ENCODE results near the gene VPS9D1. TPM values are rescaled to one million over a fixed set of nuclear protein-coding genes. Genes with fewer than 3 reads are reported as not detected.
A peak's percentile ranks its signal among the peaks of the same experiment; 100 is the strongest.

Gene VPS9D1
- total and polyA plus RNA-seq, 11 donors, result 7.3 to 20.2 (median 11.0) TPM

DNA sequence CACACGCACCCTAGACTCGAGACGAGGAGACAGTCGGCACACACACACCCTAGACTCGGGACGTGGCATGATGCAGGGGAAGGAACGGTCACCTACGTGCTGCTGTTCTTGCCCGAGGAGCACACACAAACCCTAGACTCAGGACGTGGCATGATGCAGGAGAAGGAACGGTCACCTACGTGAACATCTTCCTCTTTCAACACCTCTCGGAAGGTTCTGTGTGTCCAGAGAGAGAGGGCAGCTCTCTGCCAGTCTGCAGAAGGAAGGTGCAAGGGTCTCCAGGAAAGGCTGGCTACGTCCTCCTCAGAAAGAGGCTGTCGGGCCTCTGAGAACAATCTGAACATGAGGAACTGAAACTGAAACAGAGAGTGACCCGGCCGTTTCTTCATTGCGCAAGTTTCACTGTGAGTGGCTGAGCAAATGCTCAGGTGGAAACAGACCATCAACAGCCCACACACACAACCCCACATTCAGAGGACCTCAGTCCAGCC is 44.1 kb upstream of the VPS9D1 start:
- Histone ChIP-seq H3K36me3 (peaks cover 0 to 7% (median 0%) of the 10 kb centered on the region in 9 donors), H3K9me3 (no peaks in the 10 kb centered on the region), H3K4me1 (peaks cover 0 to 41% (median 0%) of the 10 kb centered on the region in 12 donors), H3K27me3 (no peaks in the 10 kb centered on the region), H3K4me3 (peak overlapping the region in 4 of 12 donors; percentile 24 to 49 (median 28)), H3K27ac (peak overlapping the region in 2 of 12 donors; percentile 0 to 78)
- WGBS, 4 donors, result 79 to 93% (median 83%) methylated on average over 18 of the region's 18 CpGs
- ATAC-seq, result peak; percentile 39 to 79 (median 66)
- no peak for TF ChIP-seq POLR2A (IDR thresholded peaks at IDR 0.05)
- TF ChIP-seq, protein P1, sequence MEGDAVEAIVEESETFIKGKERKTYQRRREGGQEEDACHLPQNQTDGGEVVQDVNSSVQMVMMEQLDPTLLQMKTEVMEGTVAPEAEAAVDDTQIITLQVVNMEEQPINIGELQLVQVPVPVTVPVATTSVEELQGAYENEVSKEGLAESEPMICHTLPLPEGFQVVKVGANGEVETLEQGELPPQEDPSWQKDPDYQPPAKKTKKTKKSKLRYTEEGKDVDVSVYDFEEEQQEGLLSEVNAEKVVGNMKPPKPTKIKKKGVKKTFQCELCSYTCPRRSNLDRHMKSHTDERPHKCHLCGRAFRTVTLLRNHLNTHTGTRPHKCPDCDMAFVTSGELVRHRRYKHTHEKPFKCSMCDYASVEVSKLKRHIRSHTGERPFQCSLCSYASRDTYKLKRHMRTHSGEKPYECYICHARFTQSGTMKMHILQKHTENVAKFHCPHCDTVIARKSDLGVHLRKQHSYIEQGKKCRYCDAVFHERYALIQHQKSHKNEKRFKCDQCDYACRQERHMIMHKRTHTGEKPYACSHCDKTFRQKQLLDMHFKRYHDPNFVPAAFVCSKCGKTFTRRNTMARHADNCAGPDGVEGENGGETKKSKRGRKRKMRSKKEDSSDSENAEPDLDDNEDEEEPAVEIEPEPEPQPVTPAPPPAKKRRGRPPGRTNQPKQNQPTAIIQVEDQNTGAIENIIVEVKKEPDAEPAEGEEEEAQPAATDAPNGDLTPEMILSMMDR (IDR thresholded peaks at IDR 0.05), result no peak
- peak in 4 of 5 donors; percentile 27 to 58 (median 46) for DNase-seq
- intact Hi-C loops (cut with DNase I), result loop anchor here in 1 of 10 donors (2.0 to 5.0 kb wide), 2 partner anchors 322 to 334 kb away; no protein-coding TSS in a partner anchor

DNA sequence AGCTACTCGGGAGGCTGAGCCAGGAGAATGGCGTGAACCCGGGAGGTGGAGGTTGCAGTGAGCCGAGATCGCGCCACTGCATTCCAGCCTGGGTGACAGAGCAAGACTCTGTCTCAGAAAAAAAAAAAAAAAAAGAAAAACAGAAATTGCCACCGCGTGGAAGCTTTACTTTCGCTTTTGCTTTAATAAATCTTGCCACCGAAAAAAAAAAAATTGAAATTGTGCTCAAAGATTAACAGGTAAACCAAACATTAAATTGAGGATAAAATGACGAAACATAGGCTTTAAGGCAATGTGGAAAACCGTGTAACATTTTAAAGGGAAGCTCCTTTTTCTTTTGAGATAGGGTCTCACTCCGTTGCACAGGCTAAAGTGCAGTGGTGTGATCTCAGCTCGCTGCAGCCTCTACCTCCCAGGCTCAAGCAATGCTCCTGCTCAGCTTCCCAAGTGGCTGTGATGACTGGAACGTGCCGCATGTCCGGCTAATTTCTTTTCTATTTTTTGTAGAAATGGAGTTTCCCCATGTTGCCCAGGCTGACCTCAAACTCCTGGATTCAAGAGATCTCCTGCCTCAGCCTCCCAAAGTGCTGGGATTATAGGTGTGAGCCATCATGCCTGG is 40.7 kb upstream of the VPS9D1 start:
- TF ChIP-seq, protein P1 (IDR thresholded peaks at IDR 0.05), result no peak
- TF ChIP-seq POLR2A (IDR thresholded peaks at IDR 0.05), result no peak
- H3K4me1 ChIP-seq, result peaks cover 0 to 41% (median 0%) of the 10 kb centered on the region in 12 donors
- peak overlapping the region in 4 of 12 donors; percentile 11 to 46 (median 20) for H3K4me3 ChIP-seq
- no peak for ATAC-seq
- peaks cover 0 to 21% (median 0%) of the 10 kb centered on the region in 9 donors for H3K36me3 ChIP-seq
- 84 to 92% (median 85%) methylated on average over 17 of the region's 17 CpGs for WGBS, 4 donors
- intact Hi-C loops (cut with DNase I), result loop anchor here in 1 of 10 donors (5.0 kb wide), 1 partner anchor 319 kb away; no protein-coding TSS in a partner anchor
- DNase-seq, result no peak
- no peaks in the 10 kb centered on the region for H3K27me3 ChIP-seq
- peak overlapping the region in 1 of 12 donors; percentile 71 for H3K27ac ChIP-seq
- H3K9me3 ChIP-seq, result no peaks in the 10 kb centered on the region

DNA sequence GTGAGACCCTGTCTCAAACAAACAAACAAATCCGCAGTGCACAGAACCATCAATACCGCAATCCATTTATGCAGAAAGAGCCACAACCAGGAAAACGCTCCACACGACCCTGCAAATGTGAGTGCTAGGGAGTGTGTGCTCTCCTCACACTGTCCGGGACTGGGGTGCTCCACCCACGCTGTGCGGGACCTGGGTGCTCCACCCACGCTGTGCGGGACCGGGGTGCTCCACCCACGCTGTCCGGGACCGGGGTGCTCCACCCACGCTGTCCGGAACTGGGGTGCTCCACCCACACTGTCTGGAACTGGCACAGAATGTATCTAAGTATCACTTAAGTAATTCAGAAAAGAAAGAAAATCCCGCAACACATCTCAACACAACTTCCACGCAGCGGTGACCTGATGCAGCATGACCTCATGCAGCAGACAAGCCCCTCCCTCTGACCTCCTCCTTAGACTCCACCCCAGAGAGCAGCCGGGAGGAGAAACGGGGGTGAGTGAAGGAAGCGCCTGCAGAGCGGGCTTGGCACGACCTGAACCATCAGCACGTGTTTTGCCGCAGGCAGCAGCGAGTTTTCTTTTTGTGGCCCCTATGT is 39.1 kb upstream of the VPS9D1 start:
- peak in 1 of 4 donors; percentile 38 for ATAC-seq
- 74 to 85% (median 81%) methylated on average over 24 to 26 of the region's 26 CpGs for WGBS, 4 donors
- intact Hi-C loops (cut with DNase I), result loop anchor here in 2 of 10 donors (5.0 to 10.0 kb wide), 3 partner anchors 95 to 318 kb away; partner anchors contain the start of gene SPG7 (in 1 of the 2)
- Histone ChIP-seq H3K27ac (no peak overlapping the region), H3K27me3 (no peaks in the 10 kb centered on the region), H3K4me3 (no peak overlapping the region), H3K36me3 (peaks cover 0 to 23% (median 0%) of the 10 kb centered on the region in 9 donors), H3K4me1 (peaks cover 0 to 32% (median 0%) of the 10 kb centered on the region in 12 donors), H3K9me3 (no peaks in the 10 kb centered on the region)
- TF ChIP-seq, protein P1 (IDR thresholded peaks at IDR 0.05), result no peak
- TF ChIP-seq POLR2A (IDR thresholded peaks at IDR 0.05), result no peak
- DNase-seq, result no peak

DNA sequence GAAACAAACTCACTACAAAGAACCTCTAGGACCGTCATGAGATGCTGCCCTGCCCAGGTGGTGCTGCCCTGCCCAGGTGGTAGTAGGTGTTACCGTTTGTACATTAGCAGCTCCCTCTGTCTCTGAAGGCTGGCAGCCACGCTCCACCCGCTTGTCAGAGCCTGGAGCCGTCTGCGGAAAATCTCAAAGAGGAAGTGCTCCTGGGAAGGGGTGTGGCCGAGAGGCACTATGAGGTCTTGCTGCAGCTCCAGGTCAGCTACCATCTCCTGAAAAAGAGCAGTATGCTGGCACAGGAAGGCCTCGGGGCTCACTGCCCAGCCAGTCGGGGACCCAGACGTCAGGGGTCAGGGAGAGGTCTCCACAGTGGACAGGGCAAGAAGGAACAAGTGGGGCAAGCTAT is 28.9 kb upstream of the VPS9D1 start:
- DNase-seq (peak in 3 of 5 donors; percentile 28 to 40 (median 39)), ATAC-seq (peak in 3 of 4 donors; percentile 32 to 42 (median 40))
- Histone ChIP-seq H3K27ac (no peak overlapping the region), H3K27me3 (no peaks in the 10 kb centered on the region), H3K9me3 (no peaks in the 10 kb centered on the region), H3K4me1 (peaks cover 0 to 9% (median 0%) of the 10 kb centered on the region in 12 donors), H3K4me3 (no peak overlapping the region), H3K36me3 (peaks cover 0 to 31% (median 0%) of the 10 kb centered on the region in 9 donors)
- TF ChIP-seq POLR2A (IDR thresholded peaks at IDR 0.05), result no peak
- TF ChIP-seq, protein P1 (IDR thresholded peaks at IDR 0.05), result no peak
- 59 to 82% (median 72%) methylated on average over 10 of the region's 10 CpGs for WGBS, 4 donors
- intact Hi-C loops (cut with DNase I), result loop anchor here in 8 of 10 donors (2.0 to 10.0 kb wide), 5 partner anchors 43 to 245 kb away; partner anchors contain the start of gene SPG7 (in 1 of the 8)
